NCI-H1436 (cell line): ENCODE results near the gene CBX6.

ENCODE experiments used
- DNase-seq: peaks from one replicate; lab custom pipeline; 2025; lab: John Stamatoyannopoulos, UW

The CBX6 gene

GRCh38 chr22:38873469-38874411 is 1.7 kb upstream of the CBX6 start:
- DNase-seq: peak; percentile 86

- DNase-seq: peak; percentile 30
These were observed 824 bp upstream of the CBX6 start for GRCh38 chr22:38872831-38873248.

DNA sequence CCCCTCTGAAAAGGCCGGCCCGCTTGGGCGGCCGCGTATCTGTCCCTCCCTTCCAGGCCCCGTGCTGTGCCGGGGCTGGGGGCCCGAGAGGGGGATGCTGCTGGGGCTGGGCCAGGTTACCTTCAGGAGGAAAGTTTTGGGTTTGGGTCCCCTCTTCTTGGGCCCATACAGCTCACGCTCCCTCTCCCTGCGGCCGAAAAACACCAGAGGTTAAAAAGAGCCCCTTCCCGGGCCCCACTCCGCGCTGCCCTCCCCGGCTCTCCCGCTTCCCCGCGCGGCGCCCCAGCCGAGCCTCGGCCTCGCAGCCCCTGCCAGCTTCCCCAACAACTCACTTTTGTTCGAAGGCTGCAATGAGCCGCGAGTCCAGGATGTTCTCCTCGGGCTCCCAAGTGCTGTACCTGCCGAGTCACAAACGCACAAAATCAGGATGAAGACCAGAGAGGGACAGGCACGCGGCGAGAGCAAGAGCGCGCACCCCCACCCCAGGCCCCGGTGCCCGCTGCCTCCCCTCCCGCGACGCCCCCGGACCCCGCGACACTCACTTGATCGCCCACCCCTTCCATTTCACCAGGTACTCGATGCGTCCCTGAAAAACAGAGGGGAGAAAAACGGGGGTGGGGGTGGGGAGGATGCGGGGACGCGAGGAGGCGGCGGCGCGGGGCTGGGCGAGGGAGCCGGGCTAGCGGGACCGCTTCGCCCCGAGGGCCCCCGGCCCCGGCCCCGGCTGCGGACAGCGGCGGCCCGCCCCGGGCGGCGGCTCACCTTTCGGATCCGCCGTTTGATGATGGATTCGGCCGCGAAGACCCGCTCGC is 450 bp downstream of the CBX6 start:
- no peak for DNase-seq

- DNase-seq: no peak
These were observed 1.1 kb downstream of the CBX6 start for GRCh38 chr22:38870791-38871359.

- peak; percentile 80 for DNase-seq
These were observed 1.7 kb downstream of the CBX6 start for GRCh38 chr22:38870312-38870741.

DNA sequence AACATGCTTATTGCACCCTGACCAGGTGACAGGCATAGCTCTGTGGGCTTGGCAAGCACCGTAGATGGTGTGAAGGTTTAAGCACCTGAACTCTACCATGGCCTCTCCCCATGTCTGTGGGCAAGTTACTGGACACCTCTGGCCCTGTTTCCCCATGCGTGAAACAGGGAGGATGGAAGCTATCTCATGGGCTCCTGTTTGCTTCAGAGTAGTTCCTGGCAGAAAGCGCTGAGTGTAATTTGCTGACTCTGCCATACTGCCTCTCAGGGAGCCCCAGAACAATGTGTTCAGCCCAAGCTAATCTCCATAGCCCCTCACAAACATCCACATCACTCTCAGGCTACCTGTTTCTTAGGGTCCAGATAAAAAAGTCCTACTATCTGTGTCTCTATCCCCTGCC is 2.4 kb downstream of the CBX6 start:
- DNase-seq: no peak

DNA sequence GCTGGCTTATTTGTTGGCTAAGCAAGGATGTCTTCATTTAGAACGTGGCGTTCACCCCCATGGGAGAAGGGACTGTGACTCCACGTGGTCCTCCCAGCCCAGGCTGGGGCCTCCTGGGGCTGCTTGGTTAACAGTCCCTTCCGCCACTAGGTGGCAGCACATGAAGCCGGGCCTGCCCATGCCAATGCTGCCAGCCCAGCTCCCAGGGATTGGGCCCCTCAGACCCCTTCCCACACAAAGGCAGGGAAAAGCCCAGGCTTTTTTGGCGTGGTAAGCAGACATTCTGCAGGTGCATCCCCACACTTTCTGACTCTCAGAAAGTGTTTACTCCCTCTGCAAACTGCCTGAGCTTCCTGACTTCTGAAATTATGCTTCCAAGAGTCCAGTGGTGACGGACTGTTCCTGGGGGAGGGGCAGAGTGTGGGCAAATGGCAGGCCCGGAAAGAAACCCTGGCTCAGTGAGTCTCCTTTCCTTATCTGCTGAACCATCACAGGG is 3.1 kb downstream of the CBX6 start:
- peak; percentile 72 for DNase-seq

GRCh38 chr22:38868286-38868721 is 3.7 kb downstream of the CBX6 start:
- DNase-seq: no peak

DNA sequence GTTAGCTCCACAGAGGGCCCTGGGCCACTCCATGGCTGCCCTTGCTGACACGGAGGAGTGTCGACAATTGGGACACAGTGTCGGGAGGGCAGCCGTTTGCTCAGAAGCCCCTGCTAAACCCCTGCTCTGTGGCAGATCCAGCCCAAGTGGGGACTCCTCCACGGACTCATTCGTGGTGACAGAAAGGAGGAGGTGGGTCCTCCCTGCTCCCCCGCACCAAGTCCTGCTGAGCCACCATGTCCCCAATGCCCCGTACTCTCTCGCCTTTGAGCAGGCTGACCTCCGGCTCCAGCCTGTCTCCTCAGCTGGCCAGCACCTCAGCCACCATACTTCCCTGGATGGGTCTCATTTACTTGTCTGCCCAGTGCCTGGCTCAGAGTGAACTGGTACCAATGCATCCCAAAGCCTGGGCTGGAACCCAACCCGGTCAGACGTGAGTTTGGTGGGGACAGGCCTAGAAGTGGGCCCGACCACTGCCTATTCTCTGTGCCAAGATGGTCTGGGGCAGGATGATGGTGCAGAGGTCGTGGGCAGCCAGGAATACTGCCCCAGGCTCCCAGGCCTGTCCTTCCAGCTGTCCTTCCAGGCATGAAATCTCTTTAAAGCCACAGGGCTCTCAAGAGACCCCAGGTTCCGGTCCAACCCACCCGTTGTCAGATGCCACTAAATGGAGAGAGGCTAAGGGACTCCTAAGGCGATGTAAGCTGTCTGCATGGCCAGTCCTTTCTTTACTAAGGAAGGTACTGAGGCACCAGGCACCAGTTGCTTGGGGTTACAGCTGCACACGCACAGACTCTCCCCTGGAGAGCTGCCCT is 4.3 kb downstream of the CBX6 start:
- no peak for DNase-seq

DNA sequence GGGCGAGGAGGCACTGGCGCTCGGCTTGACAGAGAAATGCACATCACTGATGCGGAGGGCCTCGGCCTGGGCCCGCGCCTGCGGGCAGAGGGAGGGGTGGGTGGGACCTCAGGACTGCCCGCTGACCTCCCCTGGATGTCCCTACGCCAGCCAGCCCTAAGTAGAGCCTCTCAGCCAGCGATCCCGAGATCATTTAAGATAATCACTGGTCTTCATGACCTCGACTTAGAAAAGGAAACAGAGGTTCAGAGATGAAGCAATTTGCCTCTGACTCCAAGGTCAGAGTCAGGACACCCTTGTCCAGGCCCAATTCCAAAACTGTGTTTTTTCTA is 4.9 kb downstream of the CBX6 start:
- no peak for DNase-seq

DNA sequence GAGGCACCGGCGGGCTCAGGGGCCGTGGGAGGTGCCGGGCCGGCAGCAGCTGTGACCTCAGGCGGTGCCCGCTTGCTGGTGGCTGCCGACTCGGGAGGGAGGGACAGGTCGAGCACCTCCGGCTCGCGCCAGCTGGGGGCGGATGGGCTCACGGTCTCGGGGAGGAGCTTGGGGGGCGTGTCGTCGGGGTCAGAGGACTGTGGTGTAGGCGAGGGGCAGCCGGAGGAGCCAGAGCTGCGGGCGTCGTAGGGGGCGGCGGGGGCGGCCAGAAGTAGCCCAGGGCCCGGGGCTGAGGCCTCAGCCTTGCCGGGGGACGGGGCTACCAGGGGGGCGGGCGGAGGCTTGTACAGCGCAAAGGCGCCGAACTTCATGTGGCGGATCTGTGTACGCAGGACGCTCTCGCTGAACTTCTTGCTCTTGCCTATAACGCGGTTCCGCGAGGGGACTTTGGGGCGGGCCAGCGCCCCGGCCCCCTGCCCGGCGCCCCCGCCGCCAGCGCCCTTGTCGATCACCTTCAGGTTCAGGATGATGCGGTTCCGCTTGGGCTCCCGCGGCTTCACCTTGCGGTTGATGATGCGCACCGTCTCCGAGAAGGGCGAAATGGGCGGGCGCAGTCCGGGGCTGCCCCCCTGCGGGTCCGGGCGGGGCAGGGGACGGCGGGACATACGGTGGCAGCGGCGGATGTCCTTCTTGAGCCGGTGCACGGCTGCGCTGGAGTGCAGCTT is 5.5 kb downstream of the CBX6 start:
- no peak for DNase-seq

DNA sequence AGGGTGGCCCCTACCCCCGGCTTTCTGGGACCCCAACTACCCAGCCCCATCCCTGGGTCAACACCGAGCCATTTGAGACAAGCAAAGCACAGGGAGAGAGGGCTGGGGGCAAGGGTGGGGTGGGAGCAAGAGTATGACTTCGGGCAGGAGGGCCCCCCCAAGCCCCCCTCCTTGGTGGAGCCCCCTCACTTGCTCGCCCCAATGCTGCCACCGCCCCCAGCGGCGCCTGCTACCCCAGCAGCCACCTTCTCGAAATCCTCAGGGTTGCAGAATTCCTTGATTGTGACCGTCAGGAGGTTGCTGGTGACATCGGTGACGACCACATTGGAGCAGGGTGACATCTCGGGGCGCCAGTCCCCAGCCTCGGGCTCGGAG is 6.0 kb downstream of the CBX6 start:
- DNase-seq: no peak

GRCh38 chr22:38865201-38866023 is 6.6 kb downstream of the CBX6 start:
- no peak for DNase-seq

DNA sequence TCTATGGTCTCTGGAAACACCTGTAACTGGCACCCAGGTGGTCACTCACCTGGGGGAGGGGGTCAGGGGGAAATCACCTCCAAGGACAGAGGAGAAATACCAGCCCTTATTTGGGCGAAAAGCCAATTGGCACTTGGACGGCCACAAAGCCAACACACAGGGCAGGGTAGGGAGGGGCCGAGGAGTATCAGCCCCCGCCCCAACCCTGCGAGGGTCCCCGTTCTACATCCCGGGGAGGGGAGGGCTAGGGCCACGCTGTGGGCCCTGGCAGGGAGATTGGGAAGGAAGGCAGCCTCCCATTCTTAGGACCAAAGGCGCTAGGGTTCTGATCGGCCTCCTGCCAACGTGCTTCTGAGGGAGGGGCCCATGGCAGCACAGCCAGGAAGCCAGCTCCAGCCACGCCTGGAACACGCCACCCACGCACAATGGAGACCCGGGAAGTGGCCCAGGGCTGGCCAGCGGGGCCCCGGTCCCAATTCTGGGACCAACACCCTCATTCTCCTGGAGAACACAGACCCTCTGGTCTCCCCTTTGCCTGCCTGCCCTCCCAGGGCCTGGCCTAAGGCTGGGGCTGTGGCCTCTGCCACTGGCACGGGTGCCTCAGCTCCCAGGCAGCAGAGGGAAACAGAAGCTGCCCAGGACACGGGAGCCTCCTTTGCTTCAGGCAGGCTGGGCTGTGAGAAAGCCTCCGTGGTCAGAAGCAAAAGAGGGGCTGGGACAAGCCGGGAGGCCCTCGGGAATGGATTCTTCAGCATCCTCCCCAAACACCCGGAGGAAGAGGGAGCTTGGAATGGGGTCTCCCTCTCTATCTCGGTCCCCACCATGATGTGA is 7.4 kb downstream of the CBX6 start:
- DNase-seq: no peak

DNA sequence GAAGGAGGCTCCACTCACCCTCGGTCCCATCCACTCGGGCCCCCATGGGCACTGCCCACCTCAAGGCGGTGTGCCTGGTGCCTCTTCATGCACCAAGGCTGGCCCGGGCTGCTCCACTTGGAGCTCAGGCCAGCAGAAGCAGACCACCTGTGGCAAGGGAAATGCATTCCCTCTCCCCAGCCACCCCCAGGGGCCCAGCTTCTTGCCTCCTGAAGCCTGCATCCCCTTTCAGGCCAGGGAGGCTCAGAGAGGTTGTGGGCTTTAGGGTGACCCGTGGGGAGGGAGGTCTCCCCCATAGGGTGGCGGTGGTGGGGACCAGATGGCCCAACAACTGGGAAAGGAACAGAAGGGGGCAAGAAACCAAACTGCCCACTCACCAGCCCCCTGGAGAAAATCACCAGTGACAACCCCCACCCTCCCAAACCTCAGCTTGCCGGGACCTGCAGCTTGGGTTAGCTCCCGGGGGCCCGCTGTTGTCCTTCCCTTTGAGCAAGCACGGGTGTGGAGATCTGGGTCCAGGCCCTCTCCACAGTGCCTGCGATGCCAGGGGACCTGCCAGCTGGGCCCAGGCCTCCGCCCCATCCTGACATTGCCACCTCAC is 8.4 kb downstream of the CBX6 start:
- no peak for DNase-seq

DNA sequence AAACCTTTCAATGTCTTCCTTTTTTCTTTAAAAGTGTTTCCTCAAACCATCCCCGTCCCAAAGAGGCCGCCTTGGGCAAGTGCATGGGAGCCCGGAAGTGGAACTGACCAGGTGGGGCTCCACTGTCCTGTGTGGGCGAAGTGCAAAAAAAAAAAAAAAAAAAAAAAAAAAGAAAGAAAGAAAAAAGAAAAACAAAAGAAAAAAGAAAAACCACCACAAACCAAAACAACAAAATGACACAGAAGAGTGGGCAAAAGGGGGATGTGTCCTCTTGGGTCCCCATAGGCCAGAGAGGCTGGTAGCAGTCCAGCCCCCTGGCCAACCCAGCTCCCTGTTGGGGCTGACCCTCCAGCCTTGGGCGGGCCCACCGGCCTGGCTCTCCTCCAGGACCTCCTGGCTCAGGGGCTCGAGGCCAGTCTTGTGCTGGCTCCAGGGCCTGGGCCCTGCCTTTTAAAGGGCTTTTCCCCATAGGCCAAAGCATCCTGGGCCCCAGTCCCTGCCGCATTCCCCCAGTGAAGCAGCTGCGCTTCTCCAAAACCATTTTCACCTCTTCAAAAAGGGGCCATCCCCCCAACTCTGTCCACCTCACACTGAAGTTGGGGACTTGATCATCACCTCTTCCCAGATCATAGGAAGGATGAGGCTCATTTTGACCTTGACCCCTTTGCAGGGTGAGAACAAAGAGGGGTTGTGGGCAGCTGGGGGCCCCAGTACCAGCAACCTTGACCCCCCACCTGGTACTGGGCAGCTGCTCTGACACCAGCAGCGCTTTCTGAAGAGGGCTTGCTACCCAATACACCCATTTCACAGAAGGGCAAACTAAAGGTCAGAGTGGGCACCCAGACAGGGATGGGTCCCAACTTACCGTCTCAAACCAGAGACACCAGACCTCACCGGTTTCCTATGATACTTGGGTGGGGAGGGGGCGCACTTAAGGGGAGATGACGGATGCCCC is 9.4 kb downstream of the CBX6 start:
- no peak for DNase-seq

DNA sequence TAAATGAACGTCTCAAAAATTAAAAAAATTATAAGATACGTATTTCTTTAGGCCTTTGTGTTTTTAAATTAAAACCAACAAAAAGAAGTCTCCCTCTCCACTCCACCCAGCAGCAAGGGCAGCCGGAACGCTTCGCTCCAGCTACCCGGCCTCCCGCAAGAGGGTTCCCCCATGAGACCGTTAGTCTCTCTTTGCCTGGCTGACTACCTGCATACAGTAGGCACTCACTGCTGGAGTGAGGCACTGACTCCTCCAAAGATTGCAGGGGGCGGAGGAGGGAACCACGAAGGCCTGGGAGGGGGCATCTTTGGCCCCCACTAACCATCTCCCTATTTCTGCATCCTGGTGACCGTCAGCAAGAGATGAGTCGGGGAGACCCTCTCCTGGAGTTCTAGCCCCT is 10.1 kb downstream of the CBX6 start:
- no peak for DNase-seq
